Brain pericyte (primary cell): ENCODE measurements around the gene CTLA4.

Source experiments
- DNase-seq: peaks from one replicate; pipeline ENCODE4 v3.0.0-alpha.2; 2012; ENCODE audit warnings: low read depth, low spot score

CTLA4 gene

DNA sequence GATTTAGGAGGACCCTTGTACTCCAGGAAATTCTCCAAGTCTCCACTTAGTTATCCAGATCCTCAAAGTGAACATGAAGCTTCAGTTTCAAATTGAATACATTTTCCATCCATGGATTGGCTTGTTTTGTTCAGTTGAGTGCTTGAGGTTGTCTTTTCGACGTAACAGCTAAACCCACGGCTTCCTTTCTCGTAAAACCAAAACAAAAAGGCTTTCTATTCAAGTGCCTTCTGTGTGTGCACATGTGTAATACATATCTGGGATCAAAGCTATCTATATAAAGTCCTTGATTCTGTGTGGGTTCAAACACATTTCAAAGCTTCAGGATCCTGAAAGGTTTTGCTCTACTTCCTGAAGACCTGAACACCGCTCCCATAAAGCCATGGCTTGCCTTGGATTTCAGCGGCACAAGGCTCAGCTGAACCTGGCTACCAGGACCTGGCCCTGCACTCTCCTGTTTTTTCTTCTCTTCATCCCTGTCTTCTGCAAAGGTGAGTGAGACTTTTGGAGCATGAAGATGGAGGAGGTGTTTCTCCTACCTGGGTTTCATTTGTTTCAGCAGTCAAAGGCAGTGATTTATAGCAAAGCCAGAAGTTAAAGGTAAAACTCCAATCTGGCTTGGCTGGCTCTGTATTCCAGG is at the start of gene CTLA4:
TSS of gene CTLA4 (plus strand) at position 211 of the 640 bp plus-strand sequence. CDS start at position 383, 172 bp downstream.
- DNase-seq, result no peak

GRCh38 chr2:203818656-203819055 is 48.9 kb upstream of the CTLA4 start:
- DNase-seq, result no peak

GRCh38 chr2:203819434-203820133 is 48.0 kb upstream of the CTLA4 start:
- DNase-seq, result no peak

GRCh38 chr2:203820969-203821368 is 46.6 kb upstream of the CTLA4 start:
- DNase-seq, result no peak

- DNase-seq, result no peak
Measured at GRCh38 chr2:203822240-203822639, 45.3 kb upstream of the CTLA4 start.

GRCh38 chr2:203823173-203823572 is 44.4 kb upstream of the CTLA4 start:
- DNase-seq, result no peak

- DNase-seq, result no peak
Measured at GRCh38 chr2:203824057-203824456, 43.5 kb upstream of the CTLA4 start.

DNA sequence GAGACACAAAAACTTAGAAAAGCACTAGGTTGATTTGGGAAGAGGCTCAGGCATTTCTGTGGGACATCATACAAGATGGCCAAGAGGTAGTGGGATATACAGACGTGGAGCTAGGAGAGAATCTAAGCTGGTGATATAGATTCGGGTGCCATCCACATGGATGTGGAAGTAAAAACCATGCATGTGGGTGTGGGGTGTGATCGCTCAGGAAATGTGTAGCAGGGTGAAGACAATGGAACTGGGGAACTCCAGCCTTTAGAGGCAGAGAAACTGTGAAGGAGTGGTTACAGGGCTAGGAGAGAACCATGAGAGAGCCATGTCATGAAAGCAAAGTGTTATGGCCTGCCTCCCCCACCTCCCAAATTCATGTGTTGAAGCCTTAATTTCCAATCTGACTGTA is 43.0 kb upstream of the CTLA4 start:
- DNase-seq, result no peak

GRCh38 chr2:203826704-203827103 is 40.9 kb upstream of the CTLA4 start:
- DNase-seq, result no peak

- no peak for DNase-seq
Measured at GRCh38 chr2:203830304-203831055, 37.1 kb upstream of the CTLA4 start.

DNA sequence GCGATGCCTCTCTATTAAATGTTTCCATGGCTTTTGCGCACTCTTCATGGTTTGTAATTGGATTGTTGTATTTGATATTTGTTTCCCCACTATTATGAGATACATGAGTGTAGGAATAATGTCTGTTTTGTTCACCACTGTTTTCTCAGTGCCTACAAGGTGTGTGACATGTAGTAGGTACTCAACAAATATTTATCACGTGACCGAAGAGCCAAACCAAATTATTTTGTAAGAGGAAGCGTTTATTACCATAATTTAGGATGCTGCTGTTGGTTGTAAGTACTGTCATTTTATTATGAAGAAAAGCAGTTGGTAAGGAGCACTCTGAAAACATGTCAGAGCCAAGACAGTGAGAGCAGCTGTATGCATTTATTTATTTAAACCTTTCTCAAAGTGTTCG is 32.2 kb upstream of the CTLA4 start:
- DNase-seq, result no peak

DNA sequence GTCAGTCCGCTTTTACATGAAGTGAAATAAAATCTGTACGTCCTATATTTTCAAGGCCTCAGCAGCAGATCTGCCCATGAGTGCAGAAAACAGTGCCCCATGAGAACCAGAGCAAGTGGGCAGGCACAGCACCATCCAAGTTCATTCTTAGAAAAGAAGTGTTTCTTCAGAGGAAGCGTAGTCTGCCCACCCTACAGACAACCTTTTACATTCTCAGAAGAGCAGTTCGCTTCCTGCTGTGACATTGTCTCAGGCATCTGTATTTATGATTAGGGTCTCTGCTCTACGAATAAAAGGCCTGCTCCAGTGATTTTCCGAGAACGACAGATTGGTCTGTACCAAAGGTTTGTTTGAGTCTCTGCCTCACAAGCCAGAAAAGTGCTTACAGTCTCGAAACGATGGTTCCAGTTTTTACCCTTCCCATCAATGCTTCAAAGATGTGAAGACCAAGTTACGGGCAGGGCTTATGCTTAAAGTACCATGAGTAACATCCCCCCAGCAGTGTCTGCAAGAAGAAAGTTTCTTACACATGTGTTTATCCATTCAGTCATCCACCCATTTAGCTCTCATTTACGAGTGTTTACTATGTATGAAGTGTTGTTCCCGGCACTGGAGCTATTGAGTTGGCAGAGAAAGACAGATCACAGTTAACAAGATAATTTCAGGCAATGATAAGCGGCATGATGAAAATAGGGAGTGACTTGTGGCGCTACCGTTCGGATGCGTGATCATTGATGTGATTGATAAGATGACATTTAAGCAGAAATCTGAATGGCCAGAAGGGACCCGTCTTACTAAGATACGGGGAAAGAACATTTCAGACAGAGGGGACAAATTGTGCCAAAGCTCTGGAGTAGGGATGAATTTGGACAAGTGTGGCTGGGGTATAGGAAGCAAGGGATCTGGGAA is 31.4 kb upstream of the CTLA4 start:
- DNase-seq, result no peak

DNA sequence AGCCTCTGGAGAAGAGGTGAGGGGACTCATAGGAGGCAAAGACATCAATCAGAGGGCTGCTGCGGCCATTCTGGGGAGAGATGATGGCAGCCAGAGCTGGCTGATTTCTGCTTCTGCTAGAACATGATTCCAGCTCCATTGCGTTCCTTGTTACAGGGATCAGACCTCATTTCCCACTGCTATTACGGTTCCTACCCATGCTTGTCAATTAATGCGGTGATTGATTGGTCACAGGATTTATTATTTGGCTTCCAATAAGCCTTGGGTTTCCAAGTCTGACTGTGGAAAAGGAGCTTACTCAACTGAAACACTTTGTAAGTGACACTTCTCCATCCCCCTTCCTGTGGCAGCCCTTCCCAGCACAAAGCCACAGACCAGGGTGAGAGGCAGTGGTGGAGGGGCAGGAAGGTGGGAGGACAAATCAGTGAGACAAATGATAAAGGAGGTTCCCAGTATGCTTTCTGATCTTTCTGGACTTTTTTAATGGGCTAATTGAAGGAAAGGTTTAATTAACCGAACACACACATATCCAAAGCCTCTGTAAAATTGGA is 26.8 kb upstream of the CTLA4 start:
- no peak for DNase-seq

DNA sequence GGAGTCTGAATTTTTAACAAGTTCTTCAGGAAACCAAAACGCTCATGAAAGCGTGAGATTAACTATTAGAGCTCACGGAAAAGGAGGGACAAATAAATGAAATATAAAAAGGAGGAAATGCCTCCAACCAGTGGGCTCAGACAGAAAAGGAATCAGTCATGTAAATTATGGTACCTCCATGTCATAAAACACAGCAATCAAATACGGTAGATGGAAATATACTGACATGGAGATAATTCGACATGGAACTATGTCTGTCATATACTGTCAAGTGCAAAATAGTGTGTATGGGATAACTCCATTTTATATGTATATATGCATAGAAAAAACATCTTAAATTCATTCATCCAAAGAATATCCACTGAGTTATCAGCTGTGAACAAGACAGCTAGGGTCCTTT is 25.9 kb upstream of the CTLA4 start:
- DNase-seq, result no peak

DNA sequence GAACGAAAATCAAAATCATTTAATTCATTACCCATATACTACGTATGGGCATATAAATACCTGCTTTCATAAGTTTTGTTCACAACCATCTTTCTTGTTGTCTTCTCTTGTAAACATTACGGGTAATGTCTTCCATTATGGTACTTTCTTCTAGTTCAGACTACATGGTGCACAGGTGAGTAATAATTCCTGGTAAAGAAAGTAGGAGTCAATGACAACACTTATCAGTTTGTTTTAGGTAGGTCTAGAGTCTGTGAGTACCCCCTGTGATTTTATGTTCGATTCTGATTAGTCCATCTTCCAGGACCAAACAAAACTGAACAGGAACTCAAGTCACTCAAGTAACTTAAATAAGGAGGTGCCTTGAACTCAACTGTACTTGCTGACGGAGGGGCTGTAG is 25.2 kb upstream of the CTLA4 start:
- no peak for DNase-seq

GRCh38 chr2:203846490-203847105 is 21.0 kb upstream of the CTLA4 start:
- no peak for DNase-seq

- no peak for DNase-seq
Measured at GRCh38 chr2:203849010-203849409, 18.6 kb upstream of the CTLA4 start.

DNA sequence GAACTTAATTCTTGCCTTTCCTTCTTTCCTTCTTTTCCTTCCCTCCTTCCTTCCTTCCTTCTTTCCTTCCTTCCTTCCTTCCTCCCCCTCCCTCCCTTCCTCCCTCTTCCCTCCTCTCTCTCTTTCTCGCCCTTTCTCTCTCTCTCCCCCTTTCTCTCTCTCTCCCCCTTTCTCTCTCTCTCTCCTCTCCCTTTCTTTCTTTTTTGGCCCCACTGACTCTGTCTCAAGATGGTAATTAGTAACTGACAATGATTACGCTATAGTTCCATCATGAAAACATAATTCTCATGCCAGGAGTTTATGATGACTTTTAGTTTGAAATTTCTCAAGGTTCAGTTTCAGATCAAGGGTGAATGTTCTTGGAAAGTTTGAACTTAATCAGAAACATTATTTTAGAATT is 14.8 kb upstream of the CTLA4 start:
- no peak for DNase-seq

DNA sequence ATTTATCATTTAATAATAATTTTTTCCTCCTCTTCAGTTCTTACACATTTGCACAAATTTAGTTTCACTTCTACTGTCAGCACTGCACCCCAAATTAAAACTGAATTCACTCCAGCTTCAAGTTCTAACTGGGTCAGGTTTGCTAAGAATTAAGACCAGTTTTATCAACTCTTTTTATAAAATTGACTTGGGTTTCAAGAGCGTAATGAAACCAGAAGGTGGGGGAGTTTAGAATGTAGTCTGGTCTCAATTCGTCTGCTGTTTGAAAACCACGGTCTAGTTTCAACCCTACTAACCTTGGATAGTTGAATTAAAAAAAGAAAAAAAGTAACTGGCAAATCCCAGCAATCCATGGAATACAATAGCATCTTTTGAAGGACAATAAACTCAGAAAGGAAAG is 14.3 kb upstream of the CTLA4 start:
- DNase-seq, result no peak

- no peak for DNase-seq
Measured at GRCh38 chr2:203853722-203854121, 13.8 kb upstream of the CTLA4 start.

- DNase-seq, result no peak
Measured at GRCh38 chr2:203855274-203855673, 12.3 kb upstream of the CTLA4 start.
